CD14-positive monocyte (primary cell): ENCODE data around the gene C22orf39. TPM values are rescaled to one million over a fixed set of nuclear protein-coding genes. Genes with fewer than 3 reads are reported as not detected.

Experiments used
- DNase-seq, 3 donors: peaks; one replicate each; pipeline ENCODE4 v3.0.0-alpha.2; 2011 to 2022
- H2AFZ ChIP-seq: 2 replicates; pipeline ENCODE4 v1.6.0; 2012; ENCODE audit warnings: mild to moderate bottlenecking, low read depth, low read length, inconsistent platforms; ENCODE audit not compliant: insufficient read depth, poor library complexity, severe bottlenecking
- H3K27ac ChIP-seq, 2 donors: 1 replicate in 1 of 2; 2 replicates in 1 of 2; pipeline ENCODE4 v1.5.1; 2012 to 2013; ENCODE audit warnings: low read length in 2 of 2, control low read depth in 1 of 2, inconsistent platforms in 1 of 2, low read depth in 1 of 2, mild to moderate bottlenecking in 1 of 2
- H3K27me3 ChIP-seq, 2 donors: one replicate each; pipeline versions ENCODE4 v1.6.0 to v1.6.1; 2011 to 2013; ENCODE audit warnings: low read length in 2 of 2; ENCODE audit not compliant: control insufficient read depth in 2 of 2, insufficient read depth in 2 of 2
- H3K36me3 ChIP-seq, 2 donors: replicated peaks in 1 of 2; 1 replicate in 1 of 2; 2 replicates in 1 of 2; pipeline versions ENCODE4 v1.5.1 to v1.6.1; 2012 to 2013; ENCODE audit warnings: low read length in 2 of 2, control low read depth in 1 of 2, inconsistent platforms in 1 of 2, mild to moderate bottlenecking in 1 of 2; ENCODE audit not compliant: insufficient read depth in 2 of 2, control insufficient read depth in 1 of 2
- H3K4me1 ChIP-seq, 2 donors: 1 replicate in 1 of 2; 2 replicates in 1 of 2; pipeline versions ENCODE4 v1.5.1 to v1.6.1; 2012 to 2013; ENCODE audit warnings: low read length in 2 of 2, control low read depth in 1 of 2, inconsistent platforms in 1 of 2, mild to moderate bottlenecking in 1 of 2, moderate library complexity in 1 of 2; ENCODE audit not compliant: insufficient read depth in 2 of 2, control insufficient read depth in 1 of 2
- H3K4me2 ChIP-seq: replicated peaks from 2 replicates; pipeline ENCODE3; 2012; ENCODE audit warnings: low read length, moderate library complexity, mild to moderate bottlenecking; ENCODE audit not compliant: poor library complexity, severe bottlenecking; ENCODE audit errors: extremely low read depth
- H3K4me3 ChIP-seq, 3 experiments: fragments of 200-600 bp in 1 of 3; sonication (generic) in 1 of 3; replicated peaks in 1 of 3; 1 replicate in 2 of 3; 2 replicates in 1 of 3; pipeline ENCODE4 v1.5.1; 2011 to 2013; ENCODE audit warnings: low read length in 3 of 3, mild to moderate bottlenecking in 3 of 3, control low read depth in 2 of 3, low read depth in 2 of 3, inconsistent platforms in 1 of 3, moderate library complexity in 1 of 3
- H3K79me2 ChIP-seq: 2 replicates; pipeline ENCODE4 v1.6.0; 2012; ENCODE audit warnings: mild to moderate bottlenecking, control low read depth, inconsistent platforms, low read length, moderate library complexity; ENCODE audit not compliant: insufficient read depth
- H3K9ac ChIP-seq: 2 replicates; pipeline ENCODE4 v1.6.0; 2017; ENCODE audit warnings: low read length, mild to moderate bottlenecking; ENCODE audit not compliant: insufficient read depth, poor library complexity, severe bottlenecking
- H3K9me3 ChIP-seq, 2 donors: replicated peaks in 1 of 2; 1 replicate in 1 of 2; 2 replicates in 1 of 2; pipeline versions ENCODE4 v1.5.1 to v1.6.1; 2012 to 2013; ENCODE audit warnings: low read length in 2 of 2, control low read depth in 1 of 2; ENCODE audit not compliant: control insufficient read depth in 1 of 2, insufficient read depth in 1 of 2
- H4K20me1 ChIP-seq: 2 replicates; pipeline ENCODE4 v1.6.0; 2012; ENCODE audit warnings: mild to moderate bottlenecking, low read length, control low read depth, moderate library complexity; ENCODE audit not compliant: insufficient read depth
- H3K27ac Mint-ChIP-seq, 7 donors: one replicate each; pipeline ENCODE4 v1.8.0; 2020; ENCODE audit warnings: mild to moderate bottlenecking in 7 of 7, mixed read lengths in 7 of 7, moderate library complexity in 6 of 7, inconsistent platforms in 2 of 7
- H3K27me3 Mint-ChIP-seq, 3 donors: one replicate each; pipeline ENCODE4 v1.8.0; 2021 to 2022; ENCODE audit warnings: low read depth in 3 of 3, mild to moderate bottlenecking in 3 of 3, mixed read lengths in 3 of 3, moderate library complexity in 3 of 3, inconsistent platforms in 1 of 3
- H3K36me3 Mint-ChIP-seq, 2 donors: one replicate each; pipeline ENCODE4 v1.8.0; 2020; ENCODE audit warnings: mixed read lengths in 2 of 2, inconsistent platforms in 1 of 2, mild to moderate bottlenecking in 1 of 2
- H3K4me1 Mint-ChIP-seq: one replicate; pipeline ENCODE4 v1.8.0; 2020; ENCODE audit warnings: mild to moderate bottlenecking, mixed read lengths
- H3K4me3 Mint-ChIP-seq, 2 donors: one replicate each; pipeline ENCODE4 v1.8.0; 2020; ENCODE audit warnings: mild to moderate bottlenecking in 2 of 2, mixed read lengths in 2 of 2, moderate library complexity in 1 of 2
- H3K9me3 Mint-ChIP-seq, 7 donors: one replicate each; pipeline ENCODE4 v1.8.0; 2020 to 2022; ENCODE audit warnings: mixed read lengths in 7 of 7, mild to moderate bottlenecking in 6 of 7, moderate library complexity in 6 of 7, inconsistent platforms in 2 of 7
- WGBS: methylation state at CpG from one replicate; pipeline ENCODE4 v1.1.5; 2013; ENCODE audit warnings: missing lambda C conversion rate; ENCODE audit not compliant: insufficient coverage; 5-methylcytosine and 5-hydroxymethylcytosine counted together
- intact Hi-C, 2 donors: fragments of 100-400 bp; cut with micrococcal nuclease; formaldehyde crosslinking; loops; one replicate each; pipeline versions ENCODE4 v1.15.0 to v1.15.1; 2023
- polyA plus RNA-seq, 3 donors: library from polyadenylated mRNA; depleted of rRNA in 1 of 3; unstranded in 2 of 3; stranded (reverse) in 1 of 3; fragments of 300-500 nt in 2 of 3; fragments of >200 nt in 1 of 3; fragmentation: Illumina TruSeq in 2 of 3; gene quantifications; 1 replicate in 2 of 3; 2 replicates in 1 of 3; pipeline ENCODE4 v1.2.3, GENCODE V29; 2012 to 2021
- TF ChIP-seq, protein P1 (sequence below): fragments of 200-600 bp; IDR thresholded peaks from one replicate; pipeline ENCODE4 v1.8.0; 2022; ENCODE audit warnings: antibody characterized with exemption, mild to moderate bottlenecking

C22orf39 gene
- polyA plus RNA-seq, 3 donors = 21.2 to 40.3 (median 38.4) TPM

- Mint-ChIP-seq H3K27ac (peak overlapping the region in 3 of 7 donors; percentile 5 to 52 (median 25)), H3K36me3 (peaks cover 34 to 55% of the 10 kb centered on the region in 2 donors), H3K9me3 (peaks cover 0 to 1% (median 0%) of the 10 kb centered on the region in 7 donors), H3K27me3 (no peaks in the 10 kb centered on the region), H3K4me3 (no peak overlapping the region), H3K4me1 (peaks cover 4% of the 10 kb centered on the region)
- H3K4me1 ChIP-seq = no peaks in the 10 kb centered on the region
- no peak overlapping the region for H3K4me2 ChIP-seq
- H3K27ac ChIP-seq = no peak overlapping the region
- 94% methylated on average over 4 of the region's 4 CpGs for WGBS
- no peaks in the 10 kb centered on the region for H3K27me3 ChIP-seq
- H3K9me3 ChIP-seq = no peaks in the 10 kb centered on the region
- H4K20me1 ChIP-seq = peaks cover 78% of the 10 kb centered on the region
- no peak overlapping the region for H3K4me3 ChIP-seq
- no peak overlapping the region for H2AFZ ChIP-seq
- peaks cover 67% of the 10 kb centered on the region for H3K79me2 ChIP-seq
- DNase-seq = no peak
- intact Hi-C loops = no loop called here
- H3K36me3 ChIP-seq = peaks cover 36 to 38% of the 10 kb centered on the region in 2 donors
- H3K9ac ChIP-seq = no peak overlapping the region
- TF ChIP-seq, protein P1, sequence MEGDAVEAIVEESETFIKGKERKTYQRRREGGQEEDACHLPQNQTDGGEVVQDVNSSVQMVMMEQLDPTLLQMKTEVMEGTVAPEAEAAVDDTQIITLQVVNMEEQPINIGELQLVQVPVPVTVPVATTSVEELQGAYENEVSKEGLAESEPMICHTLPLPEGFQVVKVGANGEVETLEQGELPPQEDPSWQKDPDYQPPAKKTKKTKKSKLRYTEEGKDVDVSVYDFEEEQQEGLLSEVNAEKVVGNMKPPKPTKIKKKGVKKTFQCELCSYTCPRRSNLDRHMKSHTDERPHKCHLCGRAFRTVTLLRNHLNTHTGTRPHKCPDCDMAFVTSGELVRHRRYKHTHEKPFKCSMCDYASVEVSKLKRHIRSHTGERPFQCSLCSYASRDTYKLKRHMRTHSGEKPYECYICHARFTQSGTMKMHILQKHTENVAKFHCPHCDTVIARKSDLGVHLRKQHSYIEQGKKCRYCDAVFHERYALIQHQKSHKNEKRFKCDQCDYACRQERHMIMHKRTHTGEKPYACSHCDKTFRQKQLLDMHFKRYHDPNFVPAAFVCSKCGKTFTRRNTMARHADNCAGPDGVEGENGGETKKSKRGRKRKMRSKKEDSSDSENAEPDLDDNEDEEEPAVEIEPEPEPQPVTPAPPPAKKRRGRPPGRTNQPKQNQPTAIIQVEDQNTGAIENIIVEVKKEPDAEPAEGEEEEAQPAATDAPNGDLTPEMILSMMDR = no peak
Measured at GRCh38 chr22:19412478-19412877, 35.0 kb downstream of the C22orf39 start.

- no peak for DNase-seq
- Histone ChIP-seq H3K27me3 (no peaks in the 10 kb centered on the region), H3K79me2 (peaks cover 59% of the 10 kb centered on the region), H3K9ac (no peak overlapping the region), H4K20me1 (peaks cover 70% of the 10 kb centered on the region), H3K9me3 (no peaks in the 10 kb centered on the region), H3K27ac (no peak overlapping the region), H3K36me3 (peaks cover 44% of the 10 kb centered on the region in 2 donors), H3K4me2 (no peak overlapping the region), H3K4me3 (no peak overlapping the region), H3K4me1 (no peaks in the 10 kb centered on the region), H2AFZ (no peak overlapping the region)
- H3K36me3 Mint-ChIP-seq = peaks cover 42 to 60% of the 10 kb centered on the region in 2 donors
- peak overlapping the region in 2 of 7 donors; percentile 12 to 28 for H3K27ac Mint-ChIP-seq
- H3K4me3 Mint-ChIP-seq = no peak overlapping the region
- H3K9me3 Mint-ChIP-seq = no peaks in the 10 kb centered on the region
- intact Hi-C loops = no loop called here
- no CpG with 5 or more reads among the region's 1 CpG for WGBS
- no peaks in the 10 kb centered on the region for H3K27me3 Mint-ChIP-seq
- TF ChIP-seq, protein P1 = no peak
- H3K4me1 Mint-ChIP-seq = no peaks in the 10 kb centered on the region
Measured at GRCh38 chr22:19411690-19412045, 35.8 kb downstream of the C22orf39 start.
